GM12878 (cell line): ENCODE measurements around the gene HMGN3. TPM values are rescaled to one million over a fixed set of nuclear protein-coding genes. Genes with fewer than 3 reads are reported as not detected.

ENCODE experiments used
- ATAC-seq: fragments of 200-7000 bp; cut with Tn5 transposase; 3 replicates; pipeline ENCODE4 v1.9.1; 2020; ENCODE audit warnings: mild to moderate bottlenecking, moderate library complexity
- BruUV-seq: library from RNA; stranded (reverse); fragments of 400-500 nt; replicated peaks from 2 replicates; lab custom pipeline; 2021; lab: Mats Ljungman, UMichigan
- CTCF ChIA-PET: fragments of 300-600 bp; sonication (Branson Sonifier 250); formaldehyde crosslinking; extraction: SDS; loops from one replicate; lab custom pipeline; 2021; ENCODE audit warnings: inconsistent platforms; lab: Yijun Ruan, JAX
- POLR2A ChIA-PET: fragments of 350-600 bp; formaldehyde crosslinking; extraction: SDS; loops from one replicate; lab custom pipeline; 2021; ENCODE audit warnings: inconsistent platforms; lab: Charles Lee
- RAD21 ChIA-PET: fragments of 300-600 bp; sonication (Branson Sonifier 250); formaldehyde crosslinking; loops from one replicate; lab custom pipeline; 2023; ENCODE audit warnings: antibody characterized with exemption; ENCODE audit not compliant: unreplicated experiment; lab: Charles Lee
- SMC1A ChIA-PET: fragments of 300-600 bp; sonication (Branson Sonifier 250); formaldehyde crosslinking; loops from one replicate; lab custom pipeline; 2023; ENCODE audit not compliant: unreplicated experiment, uncharacterized antibody; lab: Charles Lee
- DNase-seq: peaks from one replicate; pipeline ENCODE4 v3.0.0-alpha.2; 2011; ENCODE audit warnings: low read depth, low spot score
- FAIRE-seq: peaks from 3 replicates; lab custom pipeline; 2011; peaks lifted over from hg19 to GRCh38; lab: Jason Lieb, UNC
- H2AFZ ChIP-seq: 2 replicates; pipeline ENCODE4 v1.6.0; 2011; ENCODE audit warnings: low read depth, low read length, control low read depth; ENCODE audit not compliant: control insufficient read depth
- H3K27ac ChIP-seq: 2 replicates; pipeline ENCODE4 v1.5.1; 2011; ENCODE audit warnings: control low read depth; ENCODE audit not compliant: control insufficient read depth, insufficient read depth
- H3K27me3 ChIP-seq, 2 experiments: replicated peaks in 1 of 2; 2 replicates each; pipeline versions ENCODE4 v1.6.0 to v1.6.1; 2011; ENCODE audit warnings: low read length in 1 of 2; ENCODE audit not compliant: control insufficient read depth in 2 of 2, insufficient read depth in 2 of 2
- H3K36me3 ChIP-seq, 2 experiments: 2 replicates each; pipeline ENCODE4 v1.5.1; 2011; ENCODE audit warnings: low read length in 1 of 2; ENCODE audit not compliant: control insufficient read depth in 2 of 2, insufficient read depth in 2 of 2
- H3K4me1 ChIP-seq: 2 replicates; pipeline ENCODE4 v1.6.1; 2011; ENCODE audit warnings: mild to moderate bottlenecking, low read length, moderate library complexity, mixed read lengths; ENCODE audit not compliant: control insufficient read depth, insufficient read depth
- H3K4me2 ChIP-seq: 2 replicates; pipeline ENCODE4 v1.6.0; 2011; ENCODE audit warnings: control low read depth; ENCODE audit not compliant: control insufficient read depth, insufficient read depth
- H3K4me3 ChIP-seq: fragments of 200-600 bp; sonication (generic); 2 replicates; pipeline ENCODE4 v1.5.1; 2016
- H3K79me2 ChIP-seq: 2 replicates; pipeline ENCODE4 v1.6.0; 2011; ENCODE audit warnings: low read length; ENCODE audit not compliant: control insufficient read depth, insufficient read depth
- H3K9ac ChIP-seq: 2 replicates; pipeline ENCODE4 v1.8.0; 2011; ENCODE audit warnings: low read length, control low read depth, mixed read lengths; ENCODE audit not compliant: control insufficient read depth, insufficient read depth
- H3K9me3 ChIP-seq: replicated peaks from 3 replicates; pipeline ENCODE4 v1.5.1; 2011; ENCODE audit warnings: mild to moderate bottlenecking, low read length; ENCODE audit not compliant: control insufficient read depth, insufficient read depth
- H4K20me1 ChIP-seq: 2 replicates; pipeline ENCODE4 v1.6.0; 2011; ENCODE audit not compliant: control insufficient read depth, insufficient read depth
- ATF7 ChIP-seq: fragments of 450-650 bp; IDR thresholded peaks from 2 replicates; pipeline ENCODE4 v1.6.1; 2016; ENCODE audit warnings: low read depth, mild to moderate bottlenecking
- BACH1 ChIP-seq: fragments of 450-650 bp; IDR thresholded peaks from 2 replicates; pipeline ENCODE4 v1.6.1; 2017; ENCODE audit warnings: mild to moderate bottlenecking, borderline replicate concordance
- CREM ChIP-seq: IDR thresholded peaks from 2 replicates; pipeline ENCODE4 v1.6.1; 2014; ENCODE audit warnings: antibody characterized with exemption, low read depth
- DPF2 ChIP-seq: fragments of 450-650 bp; IDR thresholded peaks from 2 replicates; pipeline ENCODE4 v1.6.1; 2017; ENCODE audit warnings: mild to moderate bottlenecking
- ESRRA ChIP-seq: IDR thresholded peaks from 2 replicates; pipeline ENCODE4 v1.6.1; 2012; ENCODE audit warnings: mild to moderate bottlenecking, low read length, improper control_type of control experiment
- FOXK2 ChIP-seq: fragments of 450-650 bp; IDR thresholded peaks from 2 replicates; pipeline ENCODE4 v1.6.1; 2017; ENCODE audit warnings: mild to moderate bottlenecking, moderate library complexity
- HDAC2 ChIP-seq: fragments of 200-600 bp; sonication (generic); IDR thresholded peaks from 2 replicates; pipeline ENCODE4 v1.6.1; 2017
- KAT2A ChIP-seq: conservative IDR thresholded peaks from 2 replicates; pipeline ENCODE4 v1.6.1; 2011; ENCODE audit warnings: low read depth, low read length; ENCODE audit not compliant: control insufficient read depth
- KDM1A ChIP-seq: fragments of 200-600 bp; sonication (generic); IDR thresholded peaks from 2 replicates; pipeline ENCODE4 v1.6.1; 2016; ENCODE audit warnings: borderline replicate concordance
- KLF5 ChIP-seq: fragments of 450-650 bp; IDR thresholded peaks from 2 replicates; pipeline ENCODE4 v1.6.1; 2014; ENCODE audit warnings: mild to moderate bottlenecking; ENCODE audit not compliant: partially characterized antibody
- PAX5 ChIP-seq: IDR thresholded peaks from 2 replicates; pipeline ENCODE4 v1.6.1; 2011; ENCODE audit warnings: low read depth, low read length, borderline replicate concordance
- SREBF2 ChIP-seq: IDR thresholded peaks from 2 replicates; pipeline ENCODE4 v1.6.1; 2012; ENCODE audit warnings: mild to moderate bottlenecking, low read length
- SUPT20H ChIP-seq: IDR thresholded peaks from 2 replicates; pipeline ENCODE4 v1.6.1; 2011; ENCODE audit warnings: low read depth, mild to moderate bottlenecking, low read length, moderate library complexity, borderline replicate concordance; ENCODE audit not compliant: control insufficient read depth
- ZZZ3 ChIP-seq: IDR thresholded peaks from 2 replicates; pipeline ENCODE4 v1.6.1; 2011; ENCODE audit warnings: low read depth; ENCODE audit not compliant: control insufficient read depth, insufficient read length
- WGBS: methylation state at CpG from one replicate; pipeline ENCODE4 v1.1.6; 2016; ENCODE audit warnings: low lambda C conversion rate; ENCODE audit not compliant: insufficient replicate concordance, insufficient coverage; ENCODE audit errors: missing lambda C conversion rate; 5-methylcytosine and 5-hydroxymethylcytosine counted together
- in situ Hi-C: fragments of 300-500 bp; cut with MboI; formaldehyde crosslinking; loops from 9 replicates; pipeline ENCODE4 v1.14.3; 2018; ENCODE audit warnings: mixed read lengths
- intact Hi-C: fragments of 100-400 bp; cut with micrococcal nuclease; formaldehyde crosslinking; loops from one replicate; pipeline ENCODE4 v1.14.2; 2022; ENCODE audit not compliant: unreplicated experiment
- polyA plus RNA-seq, 11 experiments: library from polyadenylated mRNA; depleted of rRNA in 4 of 11; unstranded in 6 of 11; stranded (reverse) in 5 of 11; fragments of >200 nt; fragmentation: Nextera tagmentation in 4 of 11; fragmentation: Illumina TruSeq in 1 of 11; extraction: Ambion mirVana in 4 of 11; extraction: Trizol in 1 of 11; gene quantifications; 1 replicate in 1 of 11; 2 replicates in 10 of 11; pipeline versions ENCODE4 v1.2.1 to v1.2.3, GENCODE V29; 2011 to 2016; ENCODE audit warnings: inconsistent platforms in 2 of 11, missing spikeins in 2 of 11, low read depth in 1 of 11
- total RNA-seq, 4 experiments: library from RNA; depleted of rRNA in 3 of 4; stranded (reverse); fragments of >200 nt in 3 of 4; fragmentation: Illumina TruSeq in 1 of 4; extraction: Trizol in 1 of 4; gene quantifications; 2 replicates each; pipeline versions ENCODE4 v1.2.1 to v1.2.3, GENCODE V29; 2013 to 2021
- TF ChIP-seq, protein P1 (sequence below): fragments of 150-350 bp; IDR thresholded peaks from 2 replicates; pipeline ENCODE4 v1.6.1; 2016; ENCODE audit warnings: low read depth, low read length
- TF ChIP-seq, protein P2 (sequence below): fragments of 450-650 bp; IDR thresholded peaks from 2 replicates; pipeline ENCODE4 v1.6.1; 2018; ENCODE audit warnings: borderline replicate concordance, mild to moderate bottlenecking; ENCODE audit not compliant: partially characterized antibody
- TF ChIP-seq, protein P3 (sequence below): fragments of 450-650 bp; IDR thresholded peaks from 2 replicates; pipeline ENCODE4 v1.6.1; 2017; ENCODE audit warnings: low read depth, mild to moderate bottlenecking, moderate library complexity

Gene HMGN3
- total and polyA plus RNA-seq, 10 of the 15 experiments (the other 5 are each of a cell fraction or from before 2014, with no cell fraction given): 115 to 496 (median 262) TPM

GRCh38 chr6:79226660-79227059 lies 7.8 kb downstream of the HMGN3 start:
- intact Hi-C loops: no loop called here
- H3K79me2 ChIP-seq: peaks cover 60% of the 10 kb centered on the region
- no peak for TF ChIP-seq KAT2A
- no peak for TF ChIP-seq ZZZ3
- no peak for TF ChIP-seq SREBF2
- no peak for TF ChIP-seq KDM1A
- TF ChIP-seq KLF5: no peak
- no peak for TF ChIP-seq HDAC2
- no peak for TF ChIP-seq SUPT20H
- TF ChIP-seq, protein P1, sequence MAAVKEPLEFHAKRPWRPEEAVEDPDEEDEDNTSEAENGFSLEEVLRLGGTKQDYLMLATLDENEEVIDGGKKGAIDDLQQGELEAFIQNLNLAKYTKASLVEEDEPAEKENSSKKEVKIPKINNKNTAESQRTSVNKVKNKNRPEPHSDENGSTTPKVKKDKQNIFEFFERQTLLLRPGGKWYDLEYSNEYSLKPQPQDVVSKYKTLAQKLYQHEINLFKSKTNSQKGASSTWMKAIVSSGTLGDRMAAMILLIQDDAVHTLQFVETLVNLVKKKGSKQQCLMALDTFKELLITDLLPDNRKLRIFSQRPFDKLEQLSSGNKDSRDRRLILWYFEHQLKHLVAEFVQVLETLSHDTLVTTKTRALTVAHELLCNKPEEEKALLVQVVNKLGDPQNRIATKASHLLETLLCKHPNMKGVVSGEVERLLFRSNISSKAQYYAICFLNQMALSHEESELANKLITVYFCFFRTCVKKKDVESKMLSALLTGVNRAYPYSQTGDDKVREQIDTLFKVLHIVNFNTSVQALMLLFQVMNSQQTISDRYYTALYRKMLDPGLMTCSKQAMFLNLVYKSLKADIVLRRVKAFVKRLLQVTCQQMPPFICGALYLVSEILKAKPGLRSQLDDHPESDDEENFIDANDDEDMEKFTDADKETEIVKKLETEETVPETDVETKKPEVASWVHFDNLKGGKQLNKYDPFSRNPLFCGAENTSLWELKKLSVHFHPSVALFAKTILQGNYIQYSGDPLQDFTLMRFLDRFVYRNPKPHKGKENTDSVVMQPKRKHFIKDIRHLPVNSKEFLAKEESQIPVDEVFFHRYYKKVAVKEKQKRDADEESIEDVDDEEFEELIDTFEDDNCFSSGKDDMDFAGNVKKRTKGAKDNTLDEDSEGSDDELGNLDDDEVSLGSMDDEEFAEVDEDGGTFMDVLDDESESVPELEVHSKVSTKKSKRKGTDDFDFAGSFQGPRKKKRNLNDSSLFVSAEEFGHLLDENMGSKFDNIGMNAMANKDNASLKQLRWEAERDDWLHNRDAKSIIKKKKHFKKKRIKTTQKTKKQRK: no peak
- no peak for TF ChIP-seq DPF2
- TF ChIP-seq FOXK2: no peak
- TF ChIP-seq CREM: no peak
- TF ChIP-seq, protein P2, sequence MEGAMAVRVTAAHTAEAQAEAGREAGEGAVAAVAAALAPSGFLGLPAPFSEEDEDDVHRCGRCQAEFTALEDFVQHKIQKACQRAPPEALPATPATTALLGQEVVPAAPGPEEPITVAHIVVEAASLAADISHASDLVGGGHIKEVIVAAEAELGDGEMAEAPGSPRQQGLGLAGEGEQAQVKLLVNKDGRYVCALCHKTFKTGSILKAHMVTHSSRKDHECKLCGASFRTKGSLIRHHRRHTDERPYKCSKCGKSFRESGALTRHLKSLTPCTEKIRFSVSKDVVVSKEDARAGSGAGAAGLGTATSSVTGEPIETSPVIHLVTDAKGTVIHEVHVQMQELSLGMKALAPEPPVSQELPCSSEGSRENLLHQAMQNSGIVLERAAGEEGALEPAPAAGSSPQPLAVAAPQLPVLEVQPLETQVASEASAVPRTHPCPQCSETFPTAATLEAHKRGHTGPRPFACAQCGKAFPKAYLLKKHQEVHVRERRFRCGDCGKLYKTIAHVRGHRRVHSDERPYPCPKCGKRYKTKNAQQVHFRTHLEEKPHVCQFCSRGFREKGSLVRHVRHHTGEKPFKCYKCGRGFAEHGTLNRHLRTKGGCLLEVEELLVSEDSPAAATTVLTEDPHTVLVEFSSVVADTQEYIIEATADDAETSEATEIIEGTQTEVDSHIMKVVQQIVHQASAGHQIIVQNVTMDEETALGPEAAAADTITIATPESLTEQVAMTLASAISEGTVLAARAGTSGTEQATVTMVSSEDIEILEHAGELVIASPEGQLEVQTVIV: no peak
- no peak for TF ChIP-seq BACH1
- no peak for TF ChIP-seq ATF7
- no peak for TF ChIP-seq PAX5
- TF ChIP-seq, protein P3, sequence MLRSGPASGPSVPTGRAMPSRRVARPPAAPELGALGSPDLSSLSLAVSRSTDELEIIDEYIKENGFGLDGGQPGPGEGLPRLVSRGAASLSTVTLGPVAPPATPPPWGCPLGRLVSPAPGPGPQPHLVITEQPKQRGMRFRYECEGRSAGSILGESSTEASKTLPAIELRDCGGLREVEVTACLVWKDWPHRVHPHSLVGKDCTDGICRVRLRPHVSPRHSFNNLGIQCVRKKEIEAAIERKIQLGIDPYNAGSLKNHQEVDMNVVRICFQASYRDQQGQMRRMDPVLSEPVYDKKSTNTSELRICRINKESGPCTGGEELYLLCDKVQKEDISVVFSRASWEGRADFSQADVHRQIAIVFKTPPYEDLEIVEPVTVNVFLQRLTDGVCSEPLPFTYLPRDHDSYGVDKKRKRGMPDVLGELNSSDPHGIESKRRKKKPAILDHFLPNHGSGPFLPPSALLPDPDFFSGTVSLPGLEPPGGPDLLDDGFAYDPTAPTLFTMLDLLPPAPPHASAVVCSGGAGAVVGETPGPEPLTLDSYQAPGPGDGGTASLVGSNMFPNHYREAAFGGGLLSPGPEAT: no peak
- no peak for TF ChIP-seq ESRRA

More at GRCh38 chr6:79226660-79227059, 7.8 kb downstream of the HMGN3 start:
- CTCF ChIA-PET: interaction anchor here (0.8 to 1.1 kb wide), 2 partner anchors 11 to 24 kb away, joined by 3 read pairs; no protein-coding TSS in a partner anchor
- RAD21 ChIA-PET: interaction anchor here (1.3 kb wide), 2 partner anchors 14 to 24 kb away, joined by 4 to 5 read pairs; no protein-coding TSS in a partner anchor
- SMC1A ChIA-PET: interaction anchor here (1.0 to 2.0 kb wide), 4 partner anchors 10 to 20 kb away, joined by 3 to 7 read pairs (median 6); no protein-coding TSS in a partner anchor
- no peak overlapping the region for H3K9ac ChIP-seq
- in situ Hi-C loops: no loop called here
- no peaks in the 10 kb centered on the region for H4K20me1 ChIP-seq
- no peaks in the 10 kb centered on the region for H3K4me1 ChIP-seq
- no peak overlapping the region for H2AFZ ChIP-seq
- no peak overlapping the region for H3K4me3 ChIP-seq
- H3K27me3 ChIP-seq: no peaks in the 10 kb centered on the region
- WGBS: 93% methylated on average over 3 of the region's 3 CpGs
- BruUV-seq: no TSS peak
- FAIRE-seq (no peak), ATAC-seq (no peak), DNase-seq (no peak)
- H3K4me2 ChIP-seq: no peak overlapping the region
- H3K27ac ChIP-seq: no peak overlapping the region
- H3K9me3 ChIP-seq: peaks cover 4% of the 10 kb centered on the region; the same call in 2 of the 3 replicates
- POLR2A ChIA-PET: no interaction called here
- H3K36me3 ChIP-seq: no peaks in the 10 kb centered on the region
